Uterus (tissue), 2 donors: ENCODE measurements around the gene DMRT3.

Source experiments
- CTCF ChIP-seq, 4 experiments: fragments of 200-600 bp in 2 of 4; fragments of 450-650 bp in 2 of 4; sonication (generic) in 2 of 4; IDR thresholded peaks; one replicate each; pipeline ENCODE4 v1.5.1; 2016 to 2019; ENCODE audit warnings: antibody characterized with exemption in 4 of 4, mild to moderate bottlenecking in 2 of 4, moderate library complexity in 1 of 4
- POLR2A ChIP-seq, 2 donors: fragments of 450-650 bp; IDR thresholded peaks; one replicate each; pipeline ENCODE4 v1.6.1; 2016; ENCODE audit warnings: antibody characterized with exemption in 2 of 2, mild to moderate bottlenecking in 1 of 2, moderate library complexity in 1 of 2

GRCh38 chr9:980640-981039, 4.2 kb downstream of the DMRT3 start:
- TF ChIP-seq CTCF (IDR thresholded peaks at IDR 0.05): no peak
- no peak for TF ChIP-seq POLR2A (IDR thresholded peaks at IDR 0.05)
